SK-N-SH (cell line): ENCODE results near the gene ALDH7A1. TPM values are rescaled to one million over a fixed set of nuclear protein-coding genes. Genes with fewer than 3 reads are reported as not detected.

ENCODE experiments used
- CTCF ChIA-PET: fragments of 300-600, 350-600 bp; formaldehyde crosslinking; extraction: SDS; loops from one replicate; lab custom pipeline; 2021; lab: Yijun Ruan, JAX
- POLR2A ChIA-PET: fragments of 350-600 bp; sonication (Branson Sonifier 250); formaldehyde crosslinking; extraction: SDS; loops from one replicate; lab custom pipeline; 2020; ENCODE audit warnings: antibody characterized with exemption, inconsistent platforms; lab: Yijun Ruan, JAX
- DNase-seq: peaks from one replicate; pipeline ENCODE4 v3.0.0; 2012
- H2AFZ ChIP-seq: fragments of 200-600 bp; sonication (generic); 2 replicates; pipeline ENCODE4 v1.8.1; 2016; ENCODE audit warnings: antibody characterized with exemption, mild to moderate bottlenecking, low read depth
- H3F3A ChIP-seq: fragments of 200-600 bp; sonication (generic); replicated peaks from 2 replicates; pipeline ENCODE3; 2016; ENCODE audit warnings: antibody characterized with exemption, mild to moderate bottlenecking; ENCODE audit not compliant: insufficient read depth
- H3K27ac ChIP-seq, 2 experiments: fragments of 200-500 bp in 1 of 2; fragments of 200-600 bp in 1 of 2; sonication (Bioruptor generic) in 1 of 2; sonication (generic), shearing (Covaris generic) in 1 of 2; 2 replicates each; pipeline versions ENCODE4 v1.5.1 to v1.6.1; 2014 to 2016; ENCODE audit warnings: low read depth in 2 of 2, inconsistent platforms in 1 of 2, low read length in 1 of 2, mild to moderate bottlenecking in 1 of 2, mixed read lengths in 1 of 2
- H3K27me3 ChIP-seq: fragments of 200-600 bp; sonication (generic), shearing (Covaris generic); 2 replicates; pipeline ENCODE4 v1.6.1; 2016; ENCODE audit warnings: mixed run types; ENCODE audit not compliant: insufficient read depth
- H3K36me3 ChIP-seq, 2 experiments: fragments of 200-500 bp in 1 of 2; fragments of 200-600 bp in 1 of 2; sonication (Bioruptor generic) in 1 of 2; sonication (generic) in 1 of 2; replicated peaks in 1 of 2; 2 replicates each; pipeline versions ENCODE3 to v1.5.1; 2014 to 2016; ENCODE audit warnings: low read length in 1 of 2, mild to moderate bottlenecking in 1 of 2; ENCODE audit not compliant: insufficient read depth in 2 of 2, control insufficient read depth in 1 of 2
- H3K4me1 ChIP-seq, 2 experiments: fragments of 200-500 bp in 1 of 2; fragments of 200-600 bp in 1 of 2; sonication (Bioruptor generic) in 1 of 2; sonication (generic), shearing (Covaris generic) in 1 of 2; 2 replicates each; pipeline versions ENCODE4 v1.5.1 to v1.6.1; 2014 to 2016; ENCODE audit warnings: low read depth in 1 of 2, low read length in 1 of 2, mixed run types in 1 of 2; ENCODE audit not compliant: insufficient read depth in 2 of 2, control insufficient read depth in 1 of 2
- H3K4me2 ChIP-seq: fragments of 200-600 bp; sonication (generic), shearing (Covaris generic); 2 replicates; pipeline ENCODE4 v1.6.1; 2017; ENCODE audit warnings: mixed run types
- H3K4me3 ChIP-seq, 2 experiments: fragments of 200-500 bp in 1 of 2; fragments of 200-600 bp in 1 of 2; sonication (Bioruptor generic) in 1 of 2; sonication (generic), shearing (Covaris generic) in 1 of 2; 2 replicates each; pipeline versions ENCODE4 v1.5.1 to v1.8.1; 2014 to 2016; ENCODE audit warnings: low read depth in 2 of 2, inconsistent platforms in 1 of 2, low read length in 1 of 2, mild to moderate bottlenecking in 1 of 2, mixed read lengths in 1 of 2, moderate library complexity in 1 of 2
- H3K79me2 ChIP-seq: fragments of 200-600 bp; sonication (generic); 2 replicates; pipeline ENCODE4 v1.8.1; 2017; ENCODE audit warnings: mild to moderate bottlenecking; ENCODE audit not compliant: insufficient read depth
- H3K9ac ChIP-seq: fragments of 200-600 bp; sonication (generic); 2 replicates; pipeline ENCODE4 v1.6.1; 2017; ENCODE audit warnings: mixed run types
- H3K9me2 ChIP-seq: fragments of 200-600 bp; sonication (generic); 2 replicates; pipeline ENCODE4 v1.6.1; 2017; ENCODE audit warnings: mixed run types
- H3K9me3 ChIP-seq: fragments of 200-600 bp; sonication (generic); 2 replicates; pipeline ENCODE4 v1.6.1; 2017; ENCODE audit warnings: mixed run types, mild to moderate bottlenecking, moderate library complexity
- H4K20me1 ChIP-seq: fragments of 200-600 bp; sonication (generic); 2 replicates; pipeline ENCODE4 v1.6.1; 2017; ENCODE audit warnings: mild to moderate bottlenecking, mixed run types; ENCODE audit not compliant: insufficient read depth
- CHD2 ChIP-seq: fragments of 150-350 bp; IDR thresholded peaks from 2 replicates; pipeline ENCODE4 v1.6.1; 2018; ENCODE audit warnings: low read length; ENCODE audit not compliant: partially characterized antibody
- CTCF ChIP-seq: fragments of 200-600 bp; sonication (generic); IDR thresholded peaks from 2 replicates; pipeline ENCODE4 v1.6.1; 2017; ENCODE audit warnings: antibody characterized with exemption, mild to moderate bottlenecking, moderate library complexity
- ELF1 ChIP-seq: IDR thresholded peaks from 2 replicates; pipeline ENCODE4 v1.4.0; 2012
- EP300 ChIP-seq, 2 experiments: IDR thresholded peaks; 2 replicates each; pipeline versions ENCODE4 v1.4.0 to v1.6.1; 2012; ENCODE audit warnings: borderline replicate concordance in 1 of 2, low read depth in 1 of 2, low read length in 1 of 2
- FOSL2 ChIP-seq: IDR thresholded peaks from 2 replicates; pipeline ENCODE4 v1.4.0; 2012; ENCODE audit warnings: low read depth, mild to moderate bottlenecking, moderate library complexity, borderline replicate concordance
- FOXJ3 ChIP-seq: sonication (generic); formaldehyde crosslinking; IDR thresholded peaks from 2 replicates; pipeline ENCODE4 v1.5.1; 2020; ENCODE audit warnings: mild to moderate bottlenecking, missing genetic modification reagents
- GABPA ChIP-seq: IDR thresholded peaks from 2 replicates; pipeline ENCODE4 v1.4.0; 2012; ENCODE audit warnings: low read depth, mild to moderate bottlenecking
- IRF3 ChIP-seq: fragments of 150-350 bp; IDR thresholded peaks from 2 replicates; pipeline ENCODE4 v1.6.1; 2016; ENCODE audit warnings: mild to moderate bottlenecking, low read depth, low read length
- JUND ChIP-seq: IDR thresholded peaks from 2 replicates; pipeline ENCODE4 v1.4.0; 2012
- MAX ChIP-seq: IDR thresholded peaks from 2 replicates; pipeline ENCODE4 v1.4.0; 2012; ENCODE audit warnings: low read depth
- MXI1 ChIP-seq: IDR thresholded peaks from 2 replicates; pipeline ENCODE4 v1.6.1; 2012; ENCODE audit warnings: mild to moderate bottlenecking, low read depth, low read length, improper control_type of control experiment
- NFIC ChIP-seq: IDR thresholded peaks from 2 replicates; pipeline ENCODE4 v1.4.0; 2012; ENCODE audit warnings: borderline replicate concordance
- NRF1 ChIP-seq: IDR thresholded peaks from 2 replicates; pipeline ENCODE4 v1.6.1; 2012; ENCODE audit warnings: low read depth, mild to moderate bottlenecking, low read length
- PBX3 ChIP-seq: IDR thresholded peaks from 2 replicates; pipeline ENCODE4; 2012
- RCOR1 ChIP-seq: fragments of 150-350 bp; IDR thresholded peaks from 2 replicates; pipeline ENCODE4 v1.6.1; 2017; ENCODE audit warnings: antibody characterized with exemption, low read length
- TCF12 ChIP-seq: IDR thresholded peaks from 2 replicates; pipeline ENCODE4 v1.4.0; 2012
- USF1 ChIP-seq: IDR thresholded peaks from 2 replicates; pipeline ENCODE4 v1.4.0; 2012; ENCODE audit warnings: low read depth, borderline replicate concordance
- USF2 ChIP-seq: fragments of 150-350 bp; IDR thresholded peaks from 2 replicates; pipeline ENCODE4 v1.6.1; 2017; ENCODE audit warnings: antibody characterized with exemption, low read length, low read depth, borderline replicate concordance
- YY1 ChIP-seq: IDR thresholded peaks from 2 replicates; pipeline ENCODE4 v1.4.0; 2012; ENCODE audit warnings: low read depth, mild to moderate bottlenecking
- WGBS: methylation state at CpG from one replicate; pipeline ENCODE4 v1.1.6; 2017; ENCODE audit warnings: low lambda C conversion rate; 5-methylcytosine and 5-hydroxymethylcytosine counted together
- polyA plus RNA-seq, 3 experiments: library from polyadenylated mRNA; depleted of rRNA; stranded (reverse); fragments of >200 nt; gene quantifications; 2 replicates each; pipeline ENCODE4 v1.2.3, GENCODE V29; 2012

ALDH7A1 gene
- polyA plus RNA-seq, 1 of the 3 experiments (the other 2 are of a cell fraction): 44.5 TPM

GRCh38 chr5:126512451-126512850 is 82.6 kb downstream of the ALDH7A1 start:
- POLR2A ChIA-PET: no interaction called here
- H3K9me2 ChIP-seq: no peaks in the 10 kb centered on the region
- CTCF ChIA-PET: interaction anchor here (1.0 to 1.7 kb wide), 3 partner anchors 9 to 28 kb away, joined by 3 to 5 read pairs (median 3); no protein-coding TSS in a partner anchor
- no peaks in the 10 kb centered on the region for H3K27me3 ChIP-seq
- no peak for DNase-seq
- H3K36me3 ChIP-seq: no peaks in the 10 kb centered on the region
- no peak overlapping the region for H3K27ac ChIP-seq
- no peaks in the 10 kb centered on the region for H3F3A ChIP-seq
- no peak overlapping the region for H3K4me3 ChIP-seq
- 71% methylated on average over 3 of the region's 3 CpGs for WGBS
- H3K4me2 ChIP-seq: no peak overlapping the region
- no peak for TF ChIP-seq PBX3
- no peak for TF ChIP-seq GABPA
- TF ChIP-seq, all 33 proteins: peak for 0
- Histone ChIP-seq H3K79me2 (no peaks in the 10 kb centered on the region), H3K9ac (no peak overlapping the region), H3K4me1 (peaks cover 6 to 20% of the 10 kb centered on the region in 2 experiments; a peak in 3 of 4 replicates), H2AFZ (no peak overlapping the region), H3K9me3 (no peaks in the 10 kb centered on the region), H4K20me1 (no peaks in the 10 kb centered on the region)

- Histone ChIP-seq H4K20me1 (no peaks in the 10 kb centered on the region), H3K4me1 (peaks cover 6 to 19% of the 10 kb centered on the region in 2 experiments; a peak in 3 of 4 replicates), H3K9me2 (no peaks in the 10 kb centered on the region), H3K4me3 (no peak overlapping the region), H3K36me3 (no peaks in the 10 kb centered on the region), H3K4me2 (no peak overlapping the region), H3K79me2 (no peaks in the 10 kb centered on the region), H3K27me3 (no peaks in the 10 kb centered on the region), H2AFZ (no peak overlapping the region), H3K9me3 (no peaks in the 10 kb centered on the region), H3K27ac (no peak overlapping the region), H3F3A (no peaks in the 10 kb centered on the region), H3K9ac (no peak overlapping the region)
- 76% methylated on average over 1 of the region's 1 CpG for WGBS
- TF ChIP-seq ELF1 (no peak), JUND (no peak), USF1 (no peak), YY1 (no peak), CHD2 (no peak), NFIC (no peak), EP300 (IDR thresholded peaks at IDR 0.05; ENCODE audit: borderline replicate concordance in 1 of 2, low read depth in 1 of 2, low read length in 1 of 2) (no peak), RCOR1 (no peak), TCF12 (no peak), GABPA (no peak)
- no peak for DNase-seq
- POLR2A ChIA-PET: no interaction called here
- CTCF ChIA-PET: interaction anchor here (1.3 to 1.7 kb wide), 2 partner anchors 9 to 28 kb away, joined by 3 read pairs; no protein-coding TSS in a partner anchor
These were observed 83.1 kb downstream of the ALDH7A1 start for GRCh38 chr5:126511961-126512360.

GRCh38 chr5:126509339-126509738 is 85.7 kb downstream of the ALDH7A1 start:
- H3K27ac ChIP-seq: no peak overlapping the region
- ChIA-PET POLR2A (no interaction called here), CTCF (no interaction called here)
- H3K9me2 ChIP-seq: no peaks in the 10 kb centered on the region
- no peaks in the 10 kb centered on the region for H4K20me1 ChIP-seq
- no peaks in the 10 kb centered on the region for H3F3A ChIP-seq
- WGBS: 94% methylated on average over 5 of the region's 5 CpGs
- H3K9ac ChIP-seq: no peak overlapping the region
- no peak overlapping the region for H3K4me2 ChIP-seq
- no peaks in the 10 kb centered on the region for H3K79me2 ChIP-seq
- H3K4me3 ChIP-seq: no peak overlapping the region
- H3K27me3 ChIP-seq: no peaks in the 10 kb centered on the region
- no peaks in the 10 kb centered on the region for H3K4me1 ChIP-seq
- H2AFZ ChIP-seq: peak overlapping the region; percentile 64
- no peaks in the 10 kb centered on the region for H3K9me3 ChIP-seq
- DNase-seq: no peak
- no peaks in the 10 kb centered on the region for H3K36me3 ChIP-seq
- TF ChIP-seq MXI1 (no peak), USF2 (no peak), FOSL2 (no peak), JUND (no peak), MAX (no peak), CTCF (no peak), NRF1 (no peak), FOXJ3 (CRISPR knock-in tag) (no peak), IRF3 (no peak)
